HG03103 (cell line): ENCODE measurements around the gene HOXC11.

ENCODE experiments used
- ATAC-seq: cut with Tn5 transposase; IDR thresholded peaks from one replicate; pipeline ENCODE4 v1.9.1; 2021; ENCODE audit warnings: low read depth; ENCODE audit not compliant: unreplicated experiment

Gene HOXC11

GRCh38 chr12:53971686-53972085 lies 1.2 kb upstream of the HOXC11 start:
- no peak for ATAC-seq

- ATAC-seq: no peak
Observed at GRCh38 chr12:53972152-53972702, 699 bp upstream of the HOXC11 start.

GRCh38 chr12:53973236-53974042 lies 513 bp downstream of the HOXC11 start:
- ATAC-seq: no peak

GRCh38 chr12:53974084-53975063 lies 1.4 kb downstream of the HOXC11 start, which contains the start of gene HOTAIR:
HOTAIR (minus strand) TSS chr12:53974954.
- ATAC-seq: no peak

- no peak for ATAC-seq
Observed at GRCh38 chr12:53975064-53975471, 2.1 kb downstream of the HOXC11 start.

- no peak for ATAC-seq
Observed at GRCh38 chr12:53975479-53976152, 2.7 kb downstream of the HOXC11 start.

- ATAC-seq: no peak
Observed at GRCh38 chr12:53976172-53976822, 3.4 kb downstream of the HOXC11 start.

- no peak for ATAC-seq
Observed at GRCh38 chr12:53976823-53977595, 4.1 kb downstream of the HOXC11 start.

- ATAC-seq: no peak
Observed at GRCh38 chr12:53977596-53978445, 4.9 kb downstream of the HOXC11 start.

- no peak for ATAC-seq
Observed at GRCh38 chr12:53978477-53979356, 5.8 kb downstream of the HOXC11 start.

GRCh38 chr12:53980104-53980801 lies 7.3 kb downstream of the HOXC11 start:
- no peak for ATAC-seq

- ATAC-seq: no peak
Observed at GRCh38 chr12:53980802-53981496, 8.0 kb downstream of the HOXC11 start.

GRCh38 chr12:53981634-53982565 lies 9.0 kb downstream of the HOXC11 start:
- no peak for ATAC-seq

GRCh38 chr12:53982648-53983567 lies 10.0 kb downstream of the HOXC11 start:
- ATAC-seq: no peak
